ENCODE measurements around the gene ATM. TPM values are rescaled to one million over a fixed set of nuclear protein-coding genes. Genes with fewer than 3 reads are reported as not detected.
A peak's percentile ranks its signal among the peaks of the same experiment; 100 is the strongest.

The ATM gene
- total RNA-seq, 2 donors from 2014 or later = 60.9 to 63.0 TPM

DNA sequence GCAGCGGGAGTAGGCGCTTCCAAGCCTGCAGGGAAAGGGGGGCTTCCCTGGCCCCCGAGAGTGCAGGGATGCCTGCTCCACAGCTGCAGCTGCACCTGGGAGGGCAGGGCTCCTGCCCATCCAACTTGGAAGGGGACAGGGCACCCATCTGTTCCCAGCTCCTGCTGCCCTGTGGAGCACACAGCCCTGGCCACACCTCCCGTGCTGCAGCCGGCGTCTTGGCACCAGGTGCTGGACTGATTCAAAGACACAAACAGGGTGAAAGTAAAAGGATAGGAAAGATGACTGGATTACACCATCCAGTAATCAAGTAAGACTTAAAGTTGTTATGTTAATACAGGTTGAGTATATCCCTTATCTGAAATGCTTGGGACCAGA is 15.2 kb upstream of the ATM start:
- Histone ChIP-seq H3K9me3 (ENCODE audit: control insufficient read depth, low read length) (peaks cover 73% of the 10 kb centered on the region), H3K27me3 (ENCODE audit: control insufficient read depth, insufficient read depth, low read length, poor library complexity, severe bottlenecking) (no peaks in the 10 kb centered on the region), H3K9ac (ENCODE audit: extremely low read depth, low read length, poor library complexity, severe bottlenecking) (no peak overlapping the region), H3K36me3 (ENCODE audit: control insufficient read depth, insufficient read depth, low read length) (peaks cover 92% of the 10 kb centered on the region), H3K4me1 (ENCODE audit: control insufficient read depth, insufficient read depth, low read length) (no peaks in the 10 kb centered on the region), H3K27ac (ENCODE audit: low read depth, low read length) (no peak overlapping the region), H3K4me3 (ENCODE audit: low read length) (peak overlapping the region; percentile 29)
- WGBS, 2 experiments (ENCODE audit: insufficient coverage in 1 of 2, insufficient read length in 1 of 2) = 98 to 100% methylated on average over 6 of the region's 6 CpGs
- TF ChIP-seq, protein P1, sequence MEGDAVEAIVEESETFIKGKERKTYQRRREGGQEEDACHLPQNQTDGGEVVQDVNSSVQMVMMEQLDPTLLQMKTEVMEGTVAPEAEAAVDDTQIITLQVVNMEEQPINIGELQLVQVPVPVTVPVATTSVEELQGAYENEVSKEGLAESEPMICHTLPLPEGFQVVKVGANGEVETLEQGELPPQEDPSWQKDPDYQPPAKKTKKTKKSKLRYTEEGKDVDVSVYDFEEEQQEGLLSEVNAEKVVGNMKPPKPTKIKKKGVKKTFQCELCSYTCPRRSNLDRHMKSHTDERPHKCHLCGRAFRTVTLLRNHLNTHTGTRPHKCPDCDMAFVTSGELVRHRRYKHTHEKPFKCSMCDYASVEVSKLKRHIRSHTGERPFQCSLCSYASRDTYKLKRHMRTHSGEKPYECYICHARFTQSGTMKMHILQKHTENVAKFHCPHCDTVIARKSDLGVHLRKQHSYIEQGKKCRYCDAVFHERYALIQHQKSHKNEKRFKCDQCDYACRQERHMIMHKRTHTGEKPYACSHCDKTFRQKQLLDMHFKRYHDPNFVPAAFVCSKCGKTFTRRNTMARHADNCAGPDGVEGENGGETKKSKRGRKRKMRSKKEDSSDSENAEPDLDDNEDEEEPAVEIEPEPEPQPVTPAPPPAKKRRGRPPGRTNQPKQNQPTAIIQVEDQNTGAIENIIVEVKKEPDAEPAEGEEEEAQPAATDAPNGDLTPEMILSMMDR (conservative IDR thresholded peaks at IDR 0.05) = no peak
- peaks cover 82% of the 10 kb centered on the region for H3K36me3 Mint-ChIP-seq (ENCODE audit: low read depth)
- no peak for DNase-seq
- peaks cover 13% of the 10 kb centered on the region for H3K4me1 Mint-ChIP-seq
- no peak overlapping the region for H3K4me3 Mint-ChIP-seq
- no peaks in the 10 kb centered on the region for H3K27me3 Mint-ChIP-seq (ENCODE audit: insufficient read depth)
- H3K27ac Mint-ChIP-seq = no peak overlapping the region
- peaks cover 29% of the 10 kb centered on the region for H3K9me3 Mint-ChIP-seq

DNA sequence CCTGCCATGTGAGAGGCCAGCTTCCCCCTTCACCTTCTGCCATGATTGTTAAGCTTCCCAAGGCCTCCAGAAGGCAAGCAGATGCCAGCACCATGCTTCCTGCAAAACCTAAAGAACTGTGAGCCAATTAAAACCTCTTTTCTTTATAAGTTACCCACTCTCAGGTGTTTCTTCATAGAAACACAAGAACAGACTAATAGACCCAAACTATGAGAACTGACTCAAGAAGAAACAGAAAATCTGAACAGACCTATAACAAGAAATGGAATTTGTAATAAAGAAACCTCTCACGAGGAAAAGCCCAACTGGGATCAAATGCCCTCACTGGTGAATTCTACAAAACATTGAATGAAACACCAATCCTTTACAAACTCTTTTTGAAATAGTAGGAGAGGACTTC is 12.4 kb upstream of the ATM start:
- no peak overlapping the region for H3K4me3 ChIP-seq (ENCODE audit: low read length)
- TF ChIP-seq, protein P1 (conservative IDR thresholded peaks at IDR 0.05) = no peak
- H3K27me3 ChIP-seq (ENCODE audit: control insufficient read depth, insufficient read depth, low read length, poor library complexity, severe bottlenecking) = no peaks in the 10 kb centered on the region
- Mint-ChIP-seq H3K36me3 (ENCODE audit: low read depth) (peaks cover 76% of the 10 kb centered on the region), H3K4me3 (no peak overlapping the region), H3K27ac (no peak overlapping the region), H3K27me3 (ENCODE audit: insufficient read depth) (no peaks in the 10 kb centered on the region), H3K4me1 (no peaks in the 10 kb centered on the region), H3K9me3 (peaks cover 15% of the 10 kb centered on the region)
- peaks cover 73% of the 10 kb centered on the region for H3K36me3 ChIP-seq (ENCODE audit: control insufficient read depth, insufficient read depth, low read length)
- H3K4me1 ChIP-seq (ENCODE audit: control insufficient read depth, insufficient read depth, low read length) = no peaks in the 10 kb centered on the region
- WGBS, 2 experiments (ENCODE audit: insufficient coverage in 1 of 2, insufficient read length in 1 of 2) = 100% methylated on average over 1 of the region's 1 CpG; no CpG with 5 or more reads in 1 of the 2 experiments
- no peak overlapping the region for H3K9ac ChIP-seq (ENCODE audit: extremely low read depth, low read length, poor library complexity, severe bottlenecking)
- H3K27ac ChIP-seq (ENCODE audit: low read depth, low read length) = no peak overlapping the region
- H3K9me3 ChIP-seq (ENCODE audit: control insufficient read depth, low read length) = peaks cover 50% of the 10 kb centered on the region
- no peak for DNase-seq

DNA sequence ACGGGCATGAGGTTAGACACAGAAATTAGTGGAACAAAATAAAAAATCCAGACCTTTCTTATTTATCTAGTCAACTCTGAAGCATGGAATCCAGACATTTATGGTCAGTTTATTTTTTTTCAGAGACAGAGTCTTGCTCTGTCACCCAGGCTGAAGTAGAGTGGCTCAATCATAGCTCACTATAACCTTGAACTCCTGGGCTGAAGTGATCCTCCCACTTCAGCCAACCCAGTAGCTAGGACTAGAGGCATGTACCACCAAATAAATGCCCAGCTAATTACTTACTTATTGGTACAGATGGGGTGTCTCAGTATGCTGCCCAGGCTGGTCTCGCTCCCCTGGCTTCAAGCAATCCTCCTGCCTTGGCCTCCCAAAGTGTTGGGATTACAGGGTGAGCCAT is 9.1 kb upstream of the ATM start:
- Mint-ChIP-seq H3K27me3 (ENCODE audit: insufficient read depth) (no peaks in the 10 kb centered on the region), H3K36me3 (ENCODE audit: low read depth) (peaks cover 43% of the 10 kb centered on the region), H3K9me3 (peaks cover 3% of the 10 kb centered on the region), H3K27ac (no peak overlapping the region), H3K4me1 (peaks cover 8% of the 10 kb centered on the region), H3K4me3 (no peak overlapping the region)
- H3K27me3 ChIP-seq (ENCODE audit: control insufficient read depth, insufficient read depth, low read length, poor library complexity, severe bottlenecking) = no peaks in the 10 kb centered on the region
- no peak overlapping the region for H3K27ac ChIP-seq (ENCODE audit: low read depth, low read length)
- no peak overlapping the region for H3K9ac ChIP-seq (ENCODE audit: extremely low read depth, low read length, poor library complexity, severe bottlenecking)
- H3K9me3 ChIP-seq (ENCODE audit: control insufficient read depth, low read length) = peaks cover 17% of the 10 kb centered on the region
- no peaks in the 10 kb centered on the region for H3K4me1 ChIP-seq (ENCODE audit: control insufficient read depth, insufficient read depth, low read length)
- WGBS, 2 experiments (ENCODE audit: insufficient coverage in 1 of 2, insufficient read length in 1 of 2) = 80 to 93% methylated on average over 2 of the region's 2 CpGs
- no peak overlapping the region for H3K4me3 ChIP-seq (ENCODE audit: low read length)
- TF ChIP-seq, protein P1 (conservative IDR thresholded peaks at IDR 0.05) = no peak
- H3K36me3 ChIP-seq (ENCODE audit: control insufficient read depth, insufficient read depth, low read length) = peaks cover 40% of the 10 kb centered on the region
- DNase-seq = no peak
